SK-N-SH (cell line): Measurements from ENCODE around the gene TTK.

Experiments used
- CTCF ChIP-seq: fragments of 200-600 bp; sonication (generic); IDR thresholded peaks from 2 replicates; pipeline ENCODE4 v1.6.1; 2017; ENCODE audit warnings: antibody characterized with exemption, mild to moderate bottlenecking, moderate library complexity
- FOXM1 ChIP-seq: IDR thresholded peaks from 2 replicates; pipeline ENCODE4 v1.4.0; 2012; ENCODE audit warnings: low read depth, mild to moderate bottlenecking
- JUND ChIP-seq: IDR thresholded peaks from 2 replicates; pipeline ENCODE4 v1.4.0; 2012
- MAX ChIP-seq: IDR thresholded peaks from 2 replicates; pipeline ENCODE4 v1.4.0; 2012; ENCODE audit warnings: low read depth
- MXI1 ChIP-seq: IDR thresholded peaks from 2 replicates; pipeline ENCODE4 v1.6.1; 2012; ENCODE audit warnings: mild to moderate bottlenecking, low read depth, low read length, improper control_type of control experiment
- USF2 ChIP-seq: fragments of 150-350 bp; IDR thresholded peaks from 2 replicates; pipeline ENCODE4 v1.6.1; 2017; ENCODE audit warnings: antibody characterized with exemption, low read length, low read depth, borderline replicate concordance
- TF ChIP-seq, protein P1 (sequence below): fragments of 150-350 bp; IDR thresholded peaks from 2 replicates; pipeline ENCODE4 v1.6.1; 2016; ENCODE audit warnings: mild to moderate bottlenecking, low read depth, low read length

DNA sequence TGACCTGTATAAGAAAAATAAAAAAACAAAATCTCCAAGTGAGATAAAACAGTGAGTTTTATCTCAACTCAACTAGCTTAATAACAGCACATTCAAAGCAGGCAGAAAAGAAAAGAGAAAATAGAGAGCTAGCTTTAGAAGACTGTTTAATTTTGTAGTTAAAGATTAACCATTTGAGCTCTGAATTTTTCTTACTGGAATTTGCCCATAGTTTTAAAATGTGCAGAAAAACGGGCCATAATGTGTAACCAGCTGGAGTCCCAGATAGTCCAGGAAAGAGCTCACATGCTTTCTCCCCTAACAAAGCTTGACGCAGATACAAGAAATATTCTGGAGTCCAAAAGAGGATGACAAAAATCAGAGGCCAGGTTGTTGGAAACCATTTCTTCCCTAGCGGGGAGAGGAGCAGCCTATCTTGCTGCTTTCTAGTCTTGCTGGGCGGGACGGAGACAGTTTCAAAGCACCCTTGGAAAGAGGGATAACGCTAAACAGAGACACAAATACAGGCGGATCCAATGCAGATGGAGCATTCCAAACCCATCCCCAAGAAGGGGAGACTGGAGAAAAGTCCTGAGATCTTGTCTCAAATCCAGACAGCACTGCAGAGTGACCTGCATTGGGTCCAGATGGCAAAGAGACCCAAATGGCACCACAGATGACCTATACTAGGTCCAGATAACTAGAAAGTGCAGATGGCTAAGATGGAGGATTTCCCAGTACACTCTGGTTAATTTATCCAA lies 16.1 kb downstream of the TTK start:
- TF ChIP-seq CTCF (no peak), MAX (no peak), FOXM1 (no peak), JUND (no peak), MXI1 (no peak), USF2 (no peak)
- TF ChIP-seq, protein P1, sequence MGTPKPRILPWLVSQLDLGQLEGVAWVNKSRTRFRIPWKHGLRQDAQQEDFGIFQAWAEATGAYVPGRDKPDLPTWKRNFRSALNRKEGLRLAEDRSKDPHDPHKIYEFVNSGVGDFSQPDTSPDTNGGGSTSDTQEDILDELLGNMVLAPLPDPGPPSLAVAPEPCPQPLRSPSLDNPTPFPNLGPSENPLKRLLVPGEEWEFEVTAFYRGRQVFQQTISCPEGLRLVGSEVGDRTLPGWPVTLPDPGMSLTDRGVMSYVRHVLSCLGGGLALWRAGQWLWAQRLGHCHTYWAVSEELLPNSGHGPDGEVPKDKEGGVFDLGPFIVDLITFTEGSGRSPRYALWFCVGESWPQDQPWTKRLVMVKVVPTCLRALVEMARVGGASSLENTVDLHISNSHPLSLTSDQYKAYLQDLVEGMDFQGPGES: no peak
